NCI-H187 (cell line): ENCODE data around the gene OBSCN.

Experiments
- DNase-seq, 2 experiments: peaks; one replicate each; lab custom pipeline; 2025; lab: John Stamatoyannopoulos, UW

Gene OBSCN

GRCh38 chr1:228190778-228191177 is 17.1 kb upstream of the OBSCN start:
- no peak for DNase-seq

GRCh38 chr1:228194436-228194835 is 13.4 kb upstream of the OBSCN start:
- DNase-seq = no peak

GRCh38 chr1:228194921-228195812 is 12.7 kb upstream of the OBSCN start:
- no peak for DNase-seq

GRCh38 chr1:228197555-228198147 is 10.2 kb upstream of the OBSCN start:
- DNase-seq = no peak

GRCh38 chr1:228198977-228199590 is 8.8 kb upstream of the OBSCN start:
- DNase-seq = no peak

GRCh38 chr1:228204958-228205357 is 2.9 kb upstream of the OBSCN start:
- DNase-seq = no peak

- no peak for DNase-seq
Observed at GRCh38 chr1:228205526-228206436, 2.1 kb upstream of the OBSCN start.

GRCh38 chr1:228206582-228207351 is 1.1 kb upstream of the OBSCN start:
- DNase-seq = no peak

- DNase-seq = no peak
Observed at GRCh38 chr1:228207381-228207810, 448 bp upstream of the OBSCN start.

GRCh38 chr1:228208831-228209551 is 1.1 kb downstream of the OBSCN start:
- DNase-seq = no peak

- no peak for DNase-seq
Observed at GRCh38 chr1:228209657-228210056, 1.8 kb downstream of the OBSCN start.

- no peak for DNase-seq
Observed at GRCh38 chr1:228210076-228210651, 2.3 kb downstream of the OBSCN start.

- no peak for DNase-seq
Observed at GRCh38 chr1:228210712-228211530, 3.1 kb downstream of the OBSCN start.

- no peak for DNase-seq
Observed at GRCh38 chr1:228211531-228212414, 3.9 kb downstream of the OBSCN start.

- no peak for DNase-seq
Observed at GRCh38 chr1:228212415-228212965, 4.6 kb downstream of the OBSCN start.

- DNase-seq = no peak
Observed at GRCh38 chr1:228212966-228213844, 5.4 kb downstream of the OBSCN start.
